GM11168 (cell line): Measurements from ENCODE around the gene CCDC201.
"Not testable (repeated sequence)": the region's sequence is repeated elsewhere in the genome, so short reads cannot be mapped to it uniquely, and the experiment has no call there.

ENCODE experiments used
- in situ Hi-C: fragments of 300-500 bp; cut with MboI; formaldehyde crosslinking; loops from one replicate; pipeline ENCODE4 v1.12.0; 2022; ENCODE audit warnings: low sequenced_read_pairs; ENCODE audit not compliant: unreplicated experiment

Gene CCDC201

DNA sequence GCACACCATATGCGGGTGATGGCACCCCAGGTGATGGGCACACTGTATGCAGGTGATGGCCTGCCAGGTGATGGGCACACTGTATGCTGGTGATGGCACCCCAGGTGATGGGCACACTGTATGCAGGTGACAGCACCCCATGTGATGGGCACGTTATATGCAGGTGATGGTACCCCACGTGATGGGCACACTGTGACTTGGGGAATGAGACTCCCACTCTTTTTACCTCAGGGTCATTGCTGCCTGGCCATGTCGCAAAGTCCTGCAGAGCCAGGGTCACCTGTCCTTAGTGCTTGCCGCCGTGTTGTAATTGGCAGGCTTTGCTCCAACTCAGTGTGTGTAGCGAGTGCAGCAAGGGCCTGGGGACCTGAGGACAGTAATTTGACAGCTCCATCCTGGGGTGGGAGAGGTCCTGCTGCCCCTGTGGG lies 7.6 kb upstream of the CCDC201 start:
- in situ Hi-C loops = no loop called here

- in situ Hi-C loops = no loop called here
These were observed 5.7 kb upstream of the CCDC201 start for GRCh38 chr7:45878457-45879144.

DNA sequence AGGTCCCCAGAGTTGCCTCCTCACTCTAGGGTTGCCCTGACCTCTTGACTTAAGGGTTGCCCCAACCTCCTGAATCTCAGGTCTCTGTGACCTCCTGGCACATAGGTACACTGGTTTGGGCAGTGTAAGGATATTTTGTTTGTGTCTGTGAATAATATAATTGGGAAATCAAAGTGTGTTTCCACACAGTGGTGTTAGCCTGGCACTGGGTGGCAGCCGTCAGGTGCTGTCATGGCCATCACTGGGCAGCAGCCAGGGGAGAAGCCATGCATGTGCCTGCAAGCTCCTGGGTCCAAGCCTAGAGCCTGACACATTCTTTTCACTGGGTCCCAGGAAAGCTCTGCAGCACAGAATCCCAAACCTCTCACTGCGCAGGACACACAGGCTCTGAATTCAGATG lies 3.6 kb upstream of the CCDC201 start:
- in situ Hi-C loops = no loop called here

DNA sequence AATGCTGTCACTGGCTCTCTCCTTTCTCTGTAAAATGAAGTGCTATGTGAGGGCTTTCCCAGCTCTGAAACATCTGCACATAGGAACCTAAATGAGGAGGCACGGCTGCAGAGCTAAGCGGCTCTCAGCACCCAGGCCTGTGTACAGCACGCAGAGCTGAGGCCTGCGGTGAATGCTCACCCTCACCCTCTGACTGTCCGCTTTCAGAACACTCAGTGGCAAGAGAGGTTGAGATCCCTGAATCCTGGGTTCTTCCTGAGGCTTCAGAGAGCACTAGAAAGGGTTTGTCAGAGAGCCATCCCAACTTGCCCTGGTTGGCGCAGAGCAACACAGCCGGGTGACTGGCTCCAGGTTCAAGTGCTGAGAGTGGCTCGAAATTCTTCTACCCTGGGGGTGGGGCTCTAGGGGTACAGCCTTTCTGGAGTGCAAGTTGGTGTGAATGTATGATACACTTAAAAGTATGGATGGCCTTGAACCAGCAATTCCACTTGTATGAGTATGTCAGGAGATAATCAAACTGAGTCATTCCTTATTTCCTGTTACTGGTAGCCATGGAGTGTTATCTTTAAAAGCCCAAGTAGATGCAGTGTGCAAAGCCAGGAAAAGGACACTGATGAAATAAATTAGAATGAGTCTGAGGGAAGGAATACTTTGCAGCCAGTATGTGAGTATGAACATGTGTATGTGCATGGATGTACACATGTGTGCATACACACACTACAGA lies 1.7 kb upstream of the CCDC201 start:
- in situ Hi-C loops = loop anchor here (25.0 kb wide), 1 partner anchor 187 kb away; no protein-coding TSS in a partner anchor

DNA sequence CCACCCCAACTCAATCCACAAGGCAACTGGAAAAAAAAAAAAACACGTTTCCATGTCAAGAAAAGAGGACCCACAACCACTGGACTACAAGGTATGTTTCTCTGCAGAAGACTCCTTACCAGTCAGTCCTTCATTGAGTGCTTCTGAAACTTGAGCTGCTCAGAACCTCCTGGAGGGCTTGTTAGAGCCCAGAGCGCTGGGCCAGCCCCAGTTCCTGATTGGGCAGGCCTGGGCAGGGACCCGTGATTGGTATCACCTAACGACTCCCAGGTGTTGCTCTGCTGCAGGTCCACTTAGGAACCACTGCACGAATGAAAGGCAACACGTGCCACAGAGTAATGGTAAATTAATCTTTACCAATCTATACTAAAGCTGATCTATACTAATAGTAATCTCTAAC lies 473 bp upstream of the CCDC201 start:
- in situ Hi-C loops = loop anchor here (25.0 kb wide), 1 partner anchor 186 kb away; no protein-coding TSS in a partner anchor

GRCh38 chr7:45872116-45873034 lies 507 bp downstream of the CCDC201 start:
- in situ Hi-C loops = loop anchor here (25.0 kb wide), 1 partner anchor 185 kb away; no protein-coding TSS in a partner anchor

DNA sequence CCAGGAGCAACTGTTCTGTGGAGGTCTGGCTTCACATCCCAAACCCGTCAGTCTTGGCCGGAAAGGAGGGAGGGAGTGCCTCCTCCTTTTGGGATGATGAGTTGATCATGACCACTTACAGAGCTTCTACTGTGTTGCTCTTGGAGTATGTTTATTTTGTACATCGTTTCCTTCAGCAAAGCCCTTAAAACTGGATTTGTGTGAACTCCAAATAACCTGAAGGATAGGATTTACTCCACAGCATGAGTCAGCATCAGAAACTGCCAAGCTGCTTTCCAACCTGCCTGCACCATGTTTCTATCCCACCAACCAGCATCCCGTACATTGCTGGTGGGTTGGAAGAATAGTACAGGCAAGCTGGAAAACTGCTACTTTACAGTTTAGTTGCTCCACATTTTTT lies 3.5 kb downstream of the CCDC201 start:
- in situ Hi-C loops = loop anchor here (25.0 kb wide), 1 partner anchor 182 kb away; no protein-coding TSS in a partner anchor

DNA sequence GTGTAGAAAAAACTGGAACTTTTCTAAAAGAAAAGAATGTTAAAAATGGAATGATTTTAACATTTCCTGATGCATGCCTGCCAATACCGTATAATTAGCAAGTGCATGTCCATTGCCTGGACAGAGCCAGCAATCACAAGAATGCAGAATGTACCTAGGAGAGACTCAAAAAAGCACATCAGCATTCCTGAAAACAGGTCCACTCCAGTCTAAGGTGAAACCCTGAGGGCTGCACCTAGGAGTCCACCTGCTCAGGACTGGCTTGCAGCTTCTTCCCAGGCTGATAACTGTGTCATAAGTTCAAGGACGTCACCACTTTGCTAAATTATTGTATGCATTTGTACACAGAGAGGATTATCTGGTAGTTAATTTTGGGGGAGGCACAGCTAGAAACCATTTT lies 5.4 kb downstream of the CCDC201 start:
- in situ Hi-C loops = loop anchor here (25.0 kb wide), 1 partner anchor 180 kb away; no protein-coding TSS in a partner anchor

- in situ Hi-C loops = loop anchor here (25.0 kb wide), 1 partner anchor 179 kb away; no protein-coding TSS in a partner anchor
These were observed 7.1 kb downstream of the CCDC201 start for GRCh38 chr7:45865594-45866410.

GRCh38 chr7:45863715-45864114 lies 9.2 kb downstream of the CCDC201 start:
- in situ Hi-C loops = loop anchor here (25.0 kb wide), 1 partner anchor 176 kb away; no protein-coding TSS in a partner anchor

GRCh38 chr7:45856888-45857287 lies 16.0 kb downstream of the CCDC201 start:
- in situ Hi-C loops = loop anchor here (25.0 kb wide), 1 partner anchor 170 kb away; no protein-coding TSS in a partner anchor

DNA sequence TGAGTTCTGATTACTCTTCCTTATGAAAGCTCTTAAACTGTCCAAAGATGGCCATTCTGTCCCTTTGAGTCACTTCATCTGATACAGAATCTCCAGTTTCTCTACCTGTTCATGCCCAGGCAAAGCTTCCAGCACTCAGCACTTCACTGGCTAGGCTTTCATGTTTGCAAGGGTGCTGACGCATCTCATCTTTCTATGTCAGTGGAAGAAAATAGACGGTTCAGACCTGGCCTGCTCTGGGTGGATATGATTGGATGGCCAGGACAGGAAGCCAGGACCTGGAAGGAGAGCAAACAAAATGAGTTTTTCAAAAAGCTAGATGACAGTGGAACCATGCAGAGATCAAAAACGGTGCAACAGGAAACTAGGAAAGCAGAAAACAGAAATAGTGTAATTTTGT lies 17.2 kb downstream of the CCDC201 start:
- in situ Hi-C loops = loop anchor here (25.0 kb wide), 1 partner anchor 168 kb away; no protein-coding TSS in a partner anchor

- in situ Hi-C loops = loop anchor here (25.0 kb wide), 1 partner anchor 166 kb away; no protein-coding TSS in a partner anchor
These were observed 19.4 kb downstream of the CCDC201 start for GRCh38 chr7:45853491-45853890.

GRCh38 chr7:45852984-45853383 lies 19.9 kb downstream of the CCDC201 start:
- in situ Hi-C loops = loop anchor here (25.0 kb wide), 1 partner anchor 166 kb away; no protein-coding TSS in a partner anchor

GRCh38 chr7:45848734-45849133 lies 24.1 kb downstream of the CCDC201 start:
- in situ Hi-C loops = not testable (repeated sequence)

GRCh38 chr7:45846536-45846935 lies 26.3 kb downstream of the CCDC201 start:
- in situ Hi-C loops = not testable (repeated sequence)

DNA sequence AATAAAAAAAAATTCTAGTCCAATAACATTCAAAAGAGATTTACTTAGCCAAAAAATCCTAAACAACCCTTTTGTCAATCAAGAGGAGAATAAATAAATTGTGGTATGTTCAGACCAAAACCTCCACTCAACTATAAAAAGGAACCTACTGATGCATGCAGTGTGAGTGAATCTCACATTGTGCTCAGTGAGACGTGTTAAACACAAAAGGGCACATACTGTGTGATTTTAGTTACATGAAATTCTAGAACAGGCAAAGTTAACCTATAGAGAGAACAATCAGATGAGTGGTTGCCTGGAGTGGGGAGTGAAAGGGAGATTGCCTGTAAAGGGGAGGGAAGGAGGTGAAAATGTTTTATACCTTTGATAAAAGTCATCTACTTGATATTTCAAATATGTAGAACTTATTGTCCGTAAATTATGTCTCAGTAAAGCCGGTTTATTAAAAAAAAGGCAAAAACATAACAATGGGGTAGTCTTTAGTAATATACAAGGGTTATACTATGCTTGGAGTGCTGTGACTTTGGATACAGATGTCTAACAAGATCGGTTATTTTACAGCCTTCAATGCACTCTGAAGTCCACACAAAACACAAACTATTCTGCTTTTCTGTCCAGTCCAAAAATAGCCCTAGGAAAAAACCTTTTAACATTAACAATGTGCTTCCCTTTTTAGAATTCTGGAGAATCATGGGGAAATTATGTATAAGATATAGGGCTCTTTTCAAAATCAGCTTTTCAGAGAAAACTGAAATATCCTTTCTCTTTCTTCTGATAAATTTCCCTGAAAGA lies 30.8 kb downstream of the CCDC201 start:
- in situ Hi-C loops = not testable (repeated sequence)

DNA sequence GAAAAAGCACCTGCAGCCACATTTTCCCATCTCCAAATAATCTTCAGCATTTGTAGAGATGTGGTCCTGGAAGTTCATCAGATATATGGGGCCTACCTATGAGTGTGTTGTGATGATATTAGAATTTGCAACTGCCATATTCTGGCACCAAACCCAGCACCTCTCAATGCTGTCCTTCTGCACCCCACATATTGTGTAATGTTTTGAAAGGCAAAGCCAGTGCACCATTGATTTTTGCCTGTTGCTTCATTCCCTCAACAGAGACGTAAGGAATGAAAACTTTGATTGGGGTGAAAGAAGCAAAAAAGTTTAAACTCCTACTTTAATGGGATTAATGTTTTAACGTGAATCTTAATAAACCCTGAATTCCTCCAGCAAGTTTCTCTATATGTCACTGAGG lies 34.0 kb downstream of the CCDC201 start:
- in situ Hi-C loops = not testable (repeated sequence)
